Esophagus muscularis mucosa (tissue), 4 donors: ENCODE results near the gene CRACR2B. TPM values are rescaled to one million over a fixed set of nuclear protein-coding genes. Genes with fewer than 3 reads are reported as not detected.

ENCODE experiments used
- DNase-seq: peaks from one replicate; pipeline ENCODE4 v3.0.0-alpha.2; 2017; ENCODE audit errors: extremely low spot score
- H3K27ac ChIP-seq, 4 donors: fragments of 200-600 bp; sonication (generic); replicated peaks in 1 of 4; 1 replicate in 3 of 4; 2 replicates in 1 of 4; pipeline ENCODE4 v1.5.1; 2016 to 2019; ENCODE audit warnings: mild to moderate bottlenecking in 1 of 4
- H3K27me3 ChIP-seq, 4 donors: fragments of 200-600 bp; sonication (generic); one replicate each; pipeline versions ENCODE4 v1.5.1 to v1.6.0; 2016 to 2019
- H3K36me3 ChIP-seq, 4 donors: fragments of 200-600 bp; sonication (generic); one replicate each; pipeline ENCODE4 v1.5.1; 2016 to 2019
- H3K4me1 ChIP-seq, 4 donors: fragments of 200-600 bp; sonication (generic); one replicate each; pipeline ENCODE4 v1.5.1; 2016 to 2019
- H3K4me3 ChIP-seq, 4 donors: fragments of 200-600 bp; sonication (generic); 1 replicate in 2 of 4; 2 replicates in 2 of 4; pipeline ENCODE4 v1.5.1; 2016 to 2019; ENCODE audit warnings: mild to moderate bottlenecking in 4 of 4, moderate library complexity in 1 of 4
- H3K9me3 ChIP-seq, 4 donors: fragments of 200-600 bp; sonication (generic); 1 replicate in 3 of 4; 2 replicates in 1 of 4; pipeline ENCODE4 v1.5.1; 2016 to 2019
- EP300 ChIP-seq: sonication (generic); formaldehyde crosslinking; IDR thresholded peaks from one replicate; pipeline ENCODE4 v1.6.1; 2017; ENCODE audit warnings: antibody characterized with exemption
- POLR2A ChIP-seq: fragments of 450-650 bp; IDR thresholded peaks from one replicate; pipeline ENCODE4 v1.6.1; 2017; ENCODE audit warnings: antibody characterized with exemption, moderate library complexity, mild to moderate bottlenecking, low read depth
- POLR2AphosphoS5 ChIP-seq, 2 donors: sonication (generic); formaldehyde crosslinking; IDR thresholded peaks; one replicate each; pipeline ENCODE4 v1.6.1; 2017; ENCODE audit warnings: antibody characterized with exemption in 2 of 2
- whole genome bisulfite sequencing: methylation state at CpG from one replicate; pipeline ENCODE4 v1.1.5; 2018; 5-methylcytosine and 5-hydroxymethylcytosine counted together
- intact Hi-C: fragments of 100-400 bp; cut with DNase I; formaldehyde crosslinking; loops from one replicate; pipeline ENCODE4 v1.15.1; 2023
- total RNA-seq, 4 donors: library from RNA; depleted of rRNA; stranded (reverse); fragments of >200 nt; gene quantifications; one replicate each; pipeline versions ENCODE4 v1.1.0 to v1.2.1, GENCODE V29; 2016
- TF ChIP-seq, protein P1 (sequence below), 3 experiments: fragments of 200-600 bp in 2 of 3; fragments of 450-650 bp in 1 of 3; sonication (generic) in 2 of 3; IDR thresholded peaks; one replicate each; pipeline ENCODE4 v1.5.1; 2017 to 2019; ENCODE audit warnings: antibody characterized with exemption in 3 of 3, mild to moderate bottlenecking in 2 of 3, moderate library complexity in 1 of 3

Gene CRACR2B
- total RNA-seq, 4 donors from 2014 or later = 5.3 to 8.4 (median 7.0) TPM

DNA sequence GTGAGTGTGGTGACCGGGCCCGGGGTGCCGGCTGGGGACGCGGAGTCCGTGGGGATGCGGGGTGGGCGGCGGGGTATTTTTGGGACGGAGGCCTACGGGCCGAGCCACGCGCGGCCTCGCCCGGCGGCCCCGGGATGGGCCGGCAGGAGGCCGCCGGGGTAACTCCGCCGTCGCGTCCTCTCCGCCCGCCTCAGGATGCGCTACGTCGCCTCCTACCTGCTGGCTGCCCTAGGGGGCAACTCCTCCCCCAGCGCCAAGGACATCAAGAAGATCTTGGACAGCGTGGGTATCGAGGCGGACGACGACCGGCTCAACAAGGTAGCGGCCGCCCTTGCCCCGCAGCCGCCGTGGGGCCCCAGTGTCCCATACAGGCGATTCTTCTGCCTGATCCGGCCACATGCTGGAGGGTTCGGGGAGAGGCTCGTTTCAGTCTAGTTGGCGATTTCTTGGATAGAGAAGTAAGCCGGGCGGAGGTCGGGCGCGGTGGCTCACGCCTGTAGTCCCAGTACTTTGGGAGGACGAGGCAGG, 17.6 kb upstream of the CRACR2B start:
- TF ChIP-seq EP300 = no peak
- TF ChIP-seq, protein P1, sequence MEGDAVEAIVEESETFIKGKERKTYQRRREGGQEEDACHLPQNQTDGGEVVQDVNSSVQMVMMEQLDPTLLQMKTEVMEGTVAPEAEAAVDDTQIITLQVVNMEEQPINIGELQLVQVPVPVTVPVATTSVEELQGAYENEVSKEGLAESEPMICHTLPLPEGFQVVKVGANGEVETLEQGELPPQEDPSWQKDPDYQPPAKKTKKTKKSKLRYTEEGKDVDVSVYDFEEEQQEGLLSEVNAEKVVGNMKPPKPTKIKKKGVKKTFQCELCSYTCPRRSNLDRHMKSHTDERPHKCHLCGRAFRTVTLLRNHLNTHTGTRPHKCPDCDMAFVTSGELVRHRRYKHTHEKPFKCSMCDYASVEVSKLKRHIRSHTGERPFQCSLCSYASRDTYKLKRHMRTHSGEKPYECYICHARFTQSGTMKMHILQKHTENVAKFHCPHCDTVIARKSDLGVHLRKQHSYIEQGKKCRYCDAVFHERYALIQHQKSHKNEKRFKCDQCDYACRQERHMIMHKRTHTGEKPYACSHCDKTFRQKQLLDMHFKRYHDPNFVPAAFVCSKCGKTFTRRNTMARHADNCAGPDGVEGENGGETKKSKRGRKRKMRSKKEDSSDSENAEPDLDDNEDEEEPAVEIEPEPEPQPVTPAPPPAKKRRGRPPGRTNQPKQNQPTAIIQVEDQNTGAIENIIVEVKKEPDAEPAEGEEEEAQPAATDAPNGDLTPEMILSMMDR (IDR thresholded peaks at IDR 0.05) = peak in 2 of 3 experiments; percentile 7 to 10
- Histone ChIP-seq H3K4me3 (peak overlapping the region; percentile 87 to 98 (median 90)), H3K27me3 (no peaks in the 10 kb centered on the region), H3K27ac (peak overlapping the region; percentile 89 to 99 (median 96)), H3K36me3 (peaks cover 24 to 41% (median 37%) of the 10 kb centered on the region in 4 donors), H3K4me1 (peaks cover 31 to 51% (median 45%) of the 10 kb centered on the region in 4 donors), H3K9me3 (no peaks in the 10 kb centered on the region)
- intact Hi-C loops = no loop called here
- no peak for DNase-seq
- under 1% methylated on average over 23 of the region's 55 CpGs for WGBS

DNA sequence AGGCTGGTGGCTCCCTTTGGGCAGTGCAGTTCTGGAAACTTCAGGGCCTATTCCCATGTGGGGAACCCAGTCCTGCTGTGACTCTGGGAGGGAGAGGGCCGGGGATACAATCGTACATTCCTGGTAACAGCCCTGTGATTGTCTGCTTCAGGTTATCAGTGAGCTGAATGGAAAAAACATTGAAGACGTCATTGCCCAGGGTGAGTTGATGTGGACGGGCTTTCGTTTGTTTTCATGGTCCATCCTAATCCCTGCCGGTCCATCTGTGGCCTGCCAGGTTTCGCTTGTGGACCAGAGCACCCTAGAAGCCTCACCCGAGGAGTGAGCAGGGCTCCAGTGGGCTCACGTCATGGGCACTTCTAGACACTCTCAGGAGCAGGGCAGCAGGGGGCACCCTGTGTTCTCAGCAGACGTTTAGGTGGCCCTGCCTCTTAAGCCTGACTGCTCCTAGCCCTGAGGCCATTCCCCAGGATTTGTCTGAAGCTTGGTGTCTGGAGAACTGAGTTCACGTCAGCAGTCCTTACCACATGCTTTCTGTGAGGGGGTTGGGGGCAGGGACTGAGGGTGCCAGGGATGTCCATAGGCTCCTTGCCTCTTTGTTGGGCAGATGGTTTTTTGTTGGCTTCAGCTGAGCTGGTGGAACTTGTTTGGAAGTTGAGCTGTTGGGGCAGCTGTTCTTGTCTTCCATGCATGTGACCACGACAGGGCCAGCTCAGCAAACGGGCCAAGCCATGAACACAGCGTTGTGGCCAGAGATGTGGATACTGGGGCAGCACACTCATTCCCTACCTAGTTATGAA, 16.1 kb upstream of the CRACR2B start:
- no peaks in the 10 kb centered on the region for H3K9me3 ChIP-seq
- H3K27ac ChIP-seq = peak overlapping the region in 3 of 4 donors; percentile 6 to 99 (median 96)
- no peak for TF ChIP-seq POLR2A
- no peak for TF ChIP-seq EP300
- TF ChIP-seq, protein P1 (IDR thresholded peaks at IDR 0.05) = no peak
- no peak for TF ChIP-seq POLR2AphosphoS5 (IDR thresholded peaks at IDR 0.05)
- H3K4me1 ChIP-seq = peaks cover 26 to 39% (median 35%) of the 10 kb centered on the region in 4 donors
- 74% methylated on average over 11 of the region's 14 CpGs for WGBS
- no peak for DNase-seq
- H3K27me3 ChIP-seq = no peaks in the 10 kb centered on the region
- peaks cover 24 to 45% (median 40%) of the 10 kb centered on the region in 4 donors for H3K36me3 ChIP-seq
- H3K4me3 ChIP-seq = peak overlapping the region in 3 of 4 donors; percentile 87 to 98 (median 92)
- intact Hi-C loops = no loop called here

DNA sequence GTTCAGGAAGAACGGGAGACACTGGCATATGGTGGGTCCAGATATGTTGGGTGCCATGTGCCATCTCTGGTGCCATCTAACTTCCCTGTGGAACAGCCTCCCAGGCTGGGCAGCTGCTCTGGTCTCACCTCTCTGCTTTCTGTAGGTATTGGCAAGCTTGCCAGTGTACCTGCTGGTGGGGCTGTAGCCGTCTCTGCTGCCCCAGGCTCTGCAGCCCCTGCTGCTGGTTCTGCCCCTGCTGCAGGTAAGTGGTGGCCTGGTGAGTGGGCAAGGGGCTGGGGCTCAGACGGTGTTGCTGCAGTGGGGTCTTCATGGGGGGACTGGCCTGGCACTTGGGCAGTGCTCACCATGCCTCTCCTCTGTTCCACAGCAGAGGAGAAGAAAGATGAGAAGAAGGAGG, 15.3 kb upstream of the CRACR2B start:
- Histone ChIP-seq H3K4me3 (no peak overlapping the region), H3K36me3 (peaks cover 24 to 45% (median 40%) of the 10 kb centered on the region in 4 donors), H3K9me3 (no peaks in the 10 kb centered on the region), H3K27ac (no peak overlapping the region), H3K27me3 (no peaks in the 10 kb centered on the region), H3K4me1 (peaks cover 26 to 39% (median 35%) of the 10 kb centered on the region in 4 donors)
- WGBS = 78% methylated on average over 2 of the region's 3 CpGs
- intact Hi-C loops = no loop called here
- TF ChIP-seq POLR2AphosphoS5 (IDR thresholded peaks at IDR 0.05) = no peak
- TF ChIP-seq EP300 = no peak
- no peak for TF ChIP-seq POLR2A
- TF ChIP-seq, protein P1 (IDR thresholded peaks at IDR 0.05) = no peak
- no peak for DNase-seq

DNA sequence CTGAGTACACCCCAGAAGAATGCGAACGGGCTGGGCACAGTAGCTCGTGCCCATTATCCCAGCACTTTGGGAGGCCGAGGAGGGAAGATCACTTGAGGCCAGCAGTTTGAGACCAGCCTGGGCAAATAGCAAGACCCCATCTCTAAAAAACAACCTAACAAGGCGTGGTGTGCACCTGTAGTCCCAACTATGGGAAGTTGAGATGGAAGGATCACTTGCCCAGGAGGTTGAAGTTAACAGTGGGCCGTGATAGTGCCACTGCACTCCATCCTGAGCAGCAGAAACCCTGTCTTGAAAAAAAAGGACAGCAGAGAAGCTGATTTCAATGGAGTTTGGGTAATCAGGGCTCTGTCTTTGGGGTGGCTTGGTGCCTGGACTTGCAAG, 14.7 kb upstream of the CRACR2B start:
- H3K4me1 ChIP-seq = peaks cover 22 to 34% (median 33%) of the 10 kb centered on the region in 4 donors
- H3K36me3 ChIP-seq = peaks cover 24 to 45% (median 40%) of the 10 kb centered on the region in 4 donors
- intact Hi-C loops = no loop called here
- 97% methylated on average over 6 of the region's 6 CpGs for WGBS
- H3K4me3 ChIP-seq = no peak overlapping the region
- no peak overlapping the region for H3K27ac ChIP-seq
- H3K9me3 ChIP-seq = no peaks in the 10 kb centered on the region
- TF ChIP-seq EP300 = no peak
- TF ChIP-seq POLR2A = no peak
- TF ChIP-seq, protein P1 (IDR thresholded peaks at IDR 0.05) = no peak
- no peak for TF ChIP-seq POLR2AphosphoS5 (IDR thresholded peaks at IDR 0.05)
- H3K27me3 ChIP-seq = no peaks in the 10 kb centered on the region
- no peak for DNase-seq
